Measurements from ENCODE around the gene PER1.

The PER1 gene

DNA sequence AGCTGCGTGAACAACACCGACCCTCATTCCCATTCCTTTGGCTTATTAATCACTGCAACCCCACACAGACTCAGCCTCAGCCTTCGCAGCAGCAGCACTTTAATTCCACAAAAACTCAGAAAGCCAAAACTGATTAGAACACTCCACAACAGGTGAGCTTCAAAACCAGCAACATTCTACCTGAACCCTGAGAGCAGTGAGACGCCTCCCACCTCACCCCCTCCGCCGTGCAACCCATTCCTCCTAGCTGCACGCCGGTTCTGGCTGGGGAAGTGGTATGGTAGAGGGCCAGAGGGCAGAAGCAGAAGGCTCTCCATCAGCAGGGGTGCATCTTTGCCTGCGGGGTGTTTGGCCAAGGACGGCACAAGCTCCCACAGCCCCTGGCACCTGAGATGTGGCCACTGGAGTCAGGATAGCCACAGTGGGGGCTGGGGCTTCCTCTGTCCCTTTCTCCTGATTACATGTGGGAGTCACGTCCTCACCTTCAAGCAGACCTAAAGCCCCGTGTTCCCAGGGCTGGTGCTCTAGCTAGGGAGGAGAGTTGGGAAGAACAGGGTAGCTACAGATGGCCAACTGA lies 36.1 kb upstream of the PER1 start:
- TF ChIP-seq, protein P1, sequence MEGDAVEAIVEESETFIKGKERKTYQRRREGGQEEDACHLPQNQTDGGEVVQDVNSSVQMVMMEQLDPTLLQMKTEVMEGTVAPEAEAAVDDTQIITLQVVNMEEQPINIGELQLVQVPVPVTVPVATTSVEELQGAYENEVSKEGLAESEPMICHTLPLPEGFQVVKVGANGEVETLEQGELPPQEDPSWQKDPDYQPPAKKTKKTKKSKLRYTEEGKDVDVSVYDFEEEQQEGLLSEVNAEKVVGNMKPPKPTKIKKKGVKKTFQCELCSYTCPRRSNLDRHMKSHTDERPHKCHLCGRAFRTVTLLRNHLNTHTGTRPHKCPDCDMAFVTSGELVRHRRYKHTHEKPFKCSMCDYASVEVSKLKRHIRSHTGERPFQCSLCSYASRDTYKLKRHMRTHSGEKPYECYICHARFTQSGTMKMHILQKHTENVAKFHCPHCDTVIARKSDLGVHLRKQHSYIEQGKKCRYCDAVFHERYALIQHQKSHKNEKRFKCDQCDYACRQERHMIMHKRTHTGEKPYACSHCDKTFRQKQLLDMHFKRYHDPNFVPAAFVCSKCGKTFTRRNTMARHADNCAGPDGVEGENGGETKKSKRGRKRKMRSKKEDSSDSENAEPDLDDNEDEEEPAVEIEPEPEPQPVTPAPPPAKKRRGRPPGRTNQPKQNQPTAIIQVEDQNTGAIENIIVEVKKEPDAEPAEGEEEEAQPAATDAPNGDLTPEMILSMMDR (IDR thresholded peaks at IDR 0.05; ENCODE audit: low read depth, low read length) = no peak
- H3K4me1 ChIP-seq = peaks cover 3% of the 10 kb centered on the region
- no peaks in the 10 kb centered on the region for H3K27me3 ChIP-seq
- H3K36me3 ChIP-seq = no peaks in the 10 kb centered on the region
- H3K4me3 ChIP-seq (ENCODE audit: low read depth, low read length) = peak overlapping the region; percentile 73
- no peak for DNase-seq
- no peaks in the 10 kb centered on the region for H3K9me3 ChIP-seq

DNA sequence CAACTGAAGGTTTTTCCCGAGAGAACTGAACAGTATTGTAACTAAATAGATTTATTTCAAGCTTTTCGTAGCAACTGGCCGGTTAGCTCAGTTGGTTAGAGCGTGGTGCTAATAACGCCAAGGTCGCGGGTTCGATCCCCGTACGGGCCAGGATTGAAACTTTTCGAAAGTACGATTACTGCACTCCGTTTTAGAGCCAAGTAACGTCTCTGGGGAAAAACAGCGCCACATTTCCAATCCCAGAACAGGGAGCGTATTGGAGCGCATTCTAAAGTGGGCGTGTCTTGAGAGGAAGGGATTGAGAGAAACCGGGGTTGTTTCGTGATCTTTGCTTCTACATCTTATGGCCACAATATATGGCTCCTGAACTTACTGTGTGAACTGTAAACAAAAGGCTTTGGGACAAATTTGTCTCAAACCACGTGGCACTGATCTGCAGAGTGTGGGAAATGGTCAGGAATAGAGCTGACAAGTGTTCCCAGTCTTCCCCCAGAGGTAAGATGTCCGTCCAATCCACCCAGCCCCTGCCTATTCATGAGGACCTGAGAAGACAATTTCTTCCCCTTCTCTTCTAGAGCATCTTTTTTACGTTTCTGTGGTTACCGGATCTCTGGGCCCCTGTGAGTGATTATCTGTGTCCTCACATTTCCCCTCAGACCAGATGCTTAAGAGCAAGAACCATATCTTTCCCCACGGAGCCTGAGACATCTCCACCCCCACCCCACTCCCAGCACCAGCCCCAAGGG lies 35.5 kb upstream of the PER1 start:
- Histone ChIP-seq H3K36me3 (no peaks in the 10 kb centered on the region), H3K9me3 (no peaks in the 10 kb centered on the region), H3K27me3 (no peaks in the 10 kb centered on the region), H3K4me1 (peaks cover 3% of the 10 kb centered on the region), H3K4me3 (ENCODE audit: low read depth, low read length) (peak overlapping the region; percentile 73)
- TF ChIP-seq, protein P1 (IDR thresholded peaks at IDR 0.05; ENCODE audit: low read depth, low read length) = no peak
- DNase-seq = peak; percentile 85

DNA sequence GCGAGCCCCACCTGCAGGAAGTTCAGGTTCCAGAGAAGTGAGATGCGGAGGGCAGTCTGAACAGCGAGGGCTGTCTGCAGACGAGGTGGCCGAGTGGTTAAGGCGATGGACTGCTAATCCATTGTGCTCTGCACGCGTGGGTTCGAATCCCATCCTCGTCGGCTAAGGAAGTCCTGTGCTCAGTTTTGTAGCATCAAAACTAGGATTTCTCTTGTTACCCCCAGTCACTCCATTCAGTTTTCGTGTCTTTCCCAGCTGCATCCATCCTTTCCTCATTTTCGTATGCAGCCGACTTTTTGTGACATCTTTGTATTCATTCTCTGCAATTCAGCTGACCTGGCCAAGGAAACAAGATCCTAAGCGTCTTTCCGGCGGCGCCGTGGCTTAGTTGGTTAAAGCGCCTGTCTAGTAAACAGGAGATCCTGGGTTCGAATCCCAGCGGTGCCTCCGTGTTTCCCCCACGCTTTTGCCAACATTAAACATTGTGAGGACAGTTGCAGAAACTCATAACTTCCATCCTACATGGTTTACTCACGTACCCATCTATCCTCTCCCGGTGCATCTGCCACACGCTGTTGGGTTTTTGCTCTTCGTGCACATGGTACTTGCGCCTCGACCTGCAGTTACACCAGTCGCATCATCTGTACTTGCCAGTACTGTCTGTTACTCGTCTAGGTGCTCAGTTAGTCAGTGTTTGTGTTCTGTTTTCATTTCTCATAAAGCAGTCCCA lies 34.7 kb upstream of the PER1 start:
- peak overlapping the region; percentile 89 for H3K4me3 ChIP-seq (ENCODE audit: low read depth, low read length)
- peaks cover 3% of the 10 kb centered on the region for H3K4me1 ChIP-seq

DNA sequence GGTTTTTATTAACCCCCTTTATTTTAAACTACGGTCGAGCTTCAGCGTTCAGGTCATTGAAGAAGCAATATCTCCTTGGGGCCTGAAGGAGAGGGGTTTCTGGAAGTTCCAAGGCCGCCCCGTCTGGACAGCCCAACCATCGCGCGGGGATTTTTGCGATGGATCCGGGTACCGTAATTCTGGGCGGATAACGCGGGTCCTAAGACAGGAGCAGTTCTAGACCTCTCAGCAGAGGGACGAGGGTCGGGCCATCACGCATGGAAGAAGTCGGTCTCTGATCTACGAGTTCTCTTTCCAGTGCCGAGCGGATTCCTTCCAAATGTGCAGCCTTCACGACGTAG lies 34.2 kb upstream of the PER1 start:
- DNase-seq = no peak
- no peaks in the 10 kb centered on the region for H3K27me3 ChIP-seq
- H3K9me3 ChIP-seq = no peaks in the 10 kb centered on the region
- H3K36me3 ChIP-seq = no peaks in the 10 kb centered on the region
- TF ChIP-seq, protein P1 (IDR thresholded peaks at IDR 0.05; ENCODE audit: low read depth, low read length) = no peak
- H3K4me1 ChIP-seq = peaks cover 3% of the 10 kb centered on the region
- H3K4me3 ChIP-seq (ENCODE audit: low read depth, low read length) = peak overlapping the region; percentile 89

More for the DNA sequence above, 34.7 kb upstream of the PER1 start:
- peak; percentile 82 for DNase-seq
- TF ChIP-seq, protein P1 (IDR thresholded peaks at IDR 0.05; ENCODE audit: low read depth, low read length) = peak; percentile 28; the same call in 1 of the 2 replicates
- Histone ChIP-seq H3K27me3 (no peaks in the 10 kb centered on the region), H3K9me3 (no peaks in the 10 kb centered on the region), H3K36me3 (no peaks in the 10 kb centered on the region)

DNA sequence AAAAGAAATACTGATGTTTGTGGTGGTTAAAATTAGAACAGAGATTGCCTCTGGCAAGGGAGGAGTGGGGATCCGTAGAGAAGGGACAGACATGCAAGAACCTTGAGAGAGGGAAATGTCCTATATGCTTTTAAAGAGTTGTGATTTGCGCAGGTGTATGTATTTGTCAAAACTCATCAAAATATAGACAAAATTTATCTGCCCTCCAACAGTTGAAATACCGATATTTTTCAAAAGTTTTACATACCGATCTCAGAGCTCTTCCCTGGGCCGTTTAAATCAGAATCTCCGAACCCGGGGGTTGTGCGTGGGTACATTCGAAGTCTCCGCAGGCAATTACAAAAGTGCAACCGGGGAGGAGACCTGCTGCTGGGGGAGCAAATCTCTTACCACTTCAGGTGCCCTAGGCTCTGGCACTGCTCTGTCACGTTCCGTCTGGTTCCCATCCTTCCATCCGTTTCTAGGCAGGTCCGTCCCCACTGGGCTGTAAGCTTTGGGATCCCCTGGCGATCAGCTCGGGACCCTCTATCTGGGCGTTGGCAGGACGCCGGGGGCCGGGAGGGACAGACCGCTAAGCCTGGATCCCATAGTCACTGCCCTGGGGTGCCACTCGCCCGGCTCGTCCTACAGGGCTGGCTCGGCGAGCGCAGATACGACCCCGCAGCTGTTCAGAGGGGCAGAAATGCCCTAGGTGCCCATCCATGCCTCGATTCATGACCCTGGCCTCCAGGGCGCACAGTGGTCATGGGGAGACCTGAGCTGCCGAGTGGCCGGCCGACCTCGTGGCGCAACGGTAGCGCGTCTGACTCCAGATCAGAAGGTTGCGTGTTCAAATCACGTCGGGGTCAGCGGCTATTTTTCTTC lies 33.6 kb upstream of the PER1 start:
- DNase-seq = peak; percentile 72
- H3K27me3 ChIP-seq = no peaks in the 10 kb centered on the region
- TF ChIP-seq, protein P1 (IDR thresholded peaks at IDR 0.05; ENCODE audit: low read depth, low read length) = no peak
- no peaks in the 10 kb centered on the region for H3K36me3 ChIP-seq
- H3K4me1 ChIP-seq = peaks cover 3% of the 10 kb centered on the region
- H3K4me3 ChIP-seq (ENCODE audit: low read depth, low read length) = peak overlapping the region; percentile 89
- no peaks in the 10 kb centered on the region for H3K9me3 ChIP-seq

Measured in BE2C (cell line).